Measurements from ENCODE around the gene DOK6. TPM values are rescaled to one million over a fixed set of nuclear protein-coding genes. Genes with fewer than 3 reads are reported as not detected.

The DOK6 gene
- total and polyA plus RNA-seq, 9 of the 15 experiments (the other 6 are each of a cell fraction or from before 2014, with no cell fraction given) = not detected

DNA sequence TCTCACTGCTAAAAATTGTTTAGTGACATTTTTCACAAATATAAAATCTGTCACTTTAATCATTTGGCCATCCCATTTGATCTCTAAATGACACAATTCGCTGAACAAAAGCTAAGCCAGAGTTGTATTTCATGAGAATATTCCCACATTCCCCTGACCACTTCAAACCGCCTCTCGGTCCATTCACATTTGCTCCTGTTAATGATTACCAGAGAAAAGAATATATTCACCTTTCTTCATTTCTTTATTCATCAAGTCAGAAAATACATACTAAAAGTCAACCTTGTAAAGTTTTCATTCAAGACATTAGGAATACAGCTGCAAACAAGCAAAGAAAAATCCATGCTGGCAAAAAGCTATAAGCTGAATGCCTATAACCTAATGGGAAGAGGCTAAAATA, 225.5 kb downstream of the DOK6 start:
- H3K4me2 ChIP-seq (ENCODE audit: insufficient read depth, low read length) = no peak overlapping the region
- H3K36me3 ChIP-seq (ENCODE audit: control insufficient read depth, insufficient read depth, low read length) = no peaks in the 10 kb centered on the region
- no peak overlapping the region for H3K4me3 ChIP-seq
- no peaks in the 10 kb centered on the region for H3K4me1 ChIP-seq (replicated peaks in 1 of 2; ENCODE audit: control insufficient read depth in 2 of 2, insufficient read depth in 2 of 2, low read length in 2 of 2)
- H3K27me3 ChIP-seq (ENCODE audit: control insufficient read depth in 2 of 2, insufficient read depth in 2 of 2, low read length in 2 of 2) = no peaks in the 10 kb centered on the region
- 7% methylated on average over 3 of the region's 3 CpGs for WGBS (ENCODE audit: insufficient coverage, low coverage, missing lambda C conversion rate)
- no peaks in the 10 kb centered on the region for H3K9me1 ChIP-seq (ENCODE audit: control insufficient read depth, insufficient read depth, low read length)
- no peaks in the 10 kb centered on the region for H3K9me3 ChIP-seq (replicated peaks; ENCODE audit: control insufficient read depth, insufficient read depth, low read depth, low read length)
- no peak overlapping the region for H3K9ac ChIP-seq (ENCODE audit: insufficient read depth in 1 of 2, low read depth in 2 of 2, low read length in 2 of 2)
- H3K79me2 ChIP-seq (ENCODE audit: control insufficient read depth, insufficient read depth, low read length) = no peaks in the 10 kb centered on the region
- ATAC-seq (no peak), DNase-seq (ENCODE audit: extremely low read depth in 1 of 4, low spot score in 3 of 4) (no peak), FAIRE-seq (no peak)
- POLR2A ChIA-PET = no interaction called here
- BruUV-seq (replicated peaks) = no TSS peak
- no peak for TF ChIP-seq ZNF696 (CRISPR knock-in tag; conservative IDR thresholded peaks at IDR 0.05)
- no peak for TF ChIP-seq NFATC3 (IDR thresholded peaks at IDR 0.05)
- TF ChIP-seq SAFB (IDR thresholded peaks at IDR 0.05; ENCODE audit: borderline replicate concordance, low read depth, low read length) = no peak
- TF ChIP-seq, protein P1, sequence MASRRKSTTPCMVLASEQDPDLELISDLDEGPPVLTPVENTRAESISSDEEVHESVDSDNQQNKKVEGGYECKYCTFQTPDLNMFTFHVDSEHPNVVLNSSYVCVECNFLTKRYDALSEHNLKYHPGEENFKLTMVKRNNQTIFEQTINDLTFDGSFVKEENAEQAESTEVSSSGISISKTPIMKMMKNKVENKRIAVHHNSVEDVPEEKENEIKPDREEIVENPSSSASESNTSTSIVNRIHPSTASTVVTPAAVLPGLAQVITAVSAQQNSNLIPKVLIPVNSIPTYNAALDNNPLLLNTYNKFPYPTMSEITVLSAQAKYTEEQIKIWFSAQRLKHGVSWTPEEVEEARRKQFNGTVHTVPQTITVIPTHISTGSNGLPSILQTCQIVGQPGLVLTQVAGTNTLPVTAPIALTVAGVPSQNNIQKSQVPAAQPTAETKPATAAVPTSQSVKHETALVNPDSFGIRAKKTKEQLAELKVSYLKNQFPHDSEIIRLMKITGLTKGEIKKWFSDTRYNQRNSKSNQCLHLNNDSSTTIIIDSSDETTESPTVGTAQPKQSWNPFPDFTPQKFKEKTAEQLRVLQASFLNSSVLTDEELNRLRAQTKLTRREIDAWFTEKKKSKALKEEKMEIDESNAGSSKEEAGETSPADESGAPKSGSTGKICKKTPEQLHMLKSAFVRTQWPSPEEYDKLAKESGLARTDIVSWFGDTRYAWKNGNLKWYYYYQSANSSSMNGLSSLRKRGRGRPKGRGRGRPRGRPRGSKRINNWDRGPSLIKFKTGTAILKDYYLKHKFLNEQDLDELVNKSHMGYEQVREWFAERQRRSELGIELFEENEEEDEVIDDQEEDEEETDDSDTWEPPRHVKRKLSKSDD (conservative IDR thresholded peaks at IDR 0.05; ENCODE audit: low read length) = no peak
- no peak for TF ChIP-seq ZNF197 (CRISPR knock-in tag; IDR thresholded peaks at IDR 0.05; ENCODE audit: low read depth)
- TF ChIP-seq, protein P2, sequence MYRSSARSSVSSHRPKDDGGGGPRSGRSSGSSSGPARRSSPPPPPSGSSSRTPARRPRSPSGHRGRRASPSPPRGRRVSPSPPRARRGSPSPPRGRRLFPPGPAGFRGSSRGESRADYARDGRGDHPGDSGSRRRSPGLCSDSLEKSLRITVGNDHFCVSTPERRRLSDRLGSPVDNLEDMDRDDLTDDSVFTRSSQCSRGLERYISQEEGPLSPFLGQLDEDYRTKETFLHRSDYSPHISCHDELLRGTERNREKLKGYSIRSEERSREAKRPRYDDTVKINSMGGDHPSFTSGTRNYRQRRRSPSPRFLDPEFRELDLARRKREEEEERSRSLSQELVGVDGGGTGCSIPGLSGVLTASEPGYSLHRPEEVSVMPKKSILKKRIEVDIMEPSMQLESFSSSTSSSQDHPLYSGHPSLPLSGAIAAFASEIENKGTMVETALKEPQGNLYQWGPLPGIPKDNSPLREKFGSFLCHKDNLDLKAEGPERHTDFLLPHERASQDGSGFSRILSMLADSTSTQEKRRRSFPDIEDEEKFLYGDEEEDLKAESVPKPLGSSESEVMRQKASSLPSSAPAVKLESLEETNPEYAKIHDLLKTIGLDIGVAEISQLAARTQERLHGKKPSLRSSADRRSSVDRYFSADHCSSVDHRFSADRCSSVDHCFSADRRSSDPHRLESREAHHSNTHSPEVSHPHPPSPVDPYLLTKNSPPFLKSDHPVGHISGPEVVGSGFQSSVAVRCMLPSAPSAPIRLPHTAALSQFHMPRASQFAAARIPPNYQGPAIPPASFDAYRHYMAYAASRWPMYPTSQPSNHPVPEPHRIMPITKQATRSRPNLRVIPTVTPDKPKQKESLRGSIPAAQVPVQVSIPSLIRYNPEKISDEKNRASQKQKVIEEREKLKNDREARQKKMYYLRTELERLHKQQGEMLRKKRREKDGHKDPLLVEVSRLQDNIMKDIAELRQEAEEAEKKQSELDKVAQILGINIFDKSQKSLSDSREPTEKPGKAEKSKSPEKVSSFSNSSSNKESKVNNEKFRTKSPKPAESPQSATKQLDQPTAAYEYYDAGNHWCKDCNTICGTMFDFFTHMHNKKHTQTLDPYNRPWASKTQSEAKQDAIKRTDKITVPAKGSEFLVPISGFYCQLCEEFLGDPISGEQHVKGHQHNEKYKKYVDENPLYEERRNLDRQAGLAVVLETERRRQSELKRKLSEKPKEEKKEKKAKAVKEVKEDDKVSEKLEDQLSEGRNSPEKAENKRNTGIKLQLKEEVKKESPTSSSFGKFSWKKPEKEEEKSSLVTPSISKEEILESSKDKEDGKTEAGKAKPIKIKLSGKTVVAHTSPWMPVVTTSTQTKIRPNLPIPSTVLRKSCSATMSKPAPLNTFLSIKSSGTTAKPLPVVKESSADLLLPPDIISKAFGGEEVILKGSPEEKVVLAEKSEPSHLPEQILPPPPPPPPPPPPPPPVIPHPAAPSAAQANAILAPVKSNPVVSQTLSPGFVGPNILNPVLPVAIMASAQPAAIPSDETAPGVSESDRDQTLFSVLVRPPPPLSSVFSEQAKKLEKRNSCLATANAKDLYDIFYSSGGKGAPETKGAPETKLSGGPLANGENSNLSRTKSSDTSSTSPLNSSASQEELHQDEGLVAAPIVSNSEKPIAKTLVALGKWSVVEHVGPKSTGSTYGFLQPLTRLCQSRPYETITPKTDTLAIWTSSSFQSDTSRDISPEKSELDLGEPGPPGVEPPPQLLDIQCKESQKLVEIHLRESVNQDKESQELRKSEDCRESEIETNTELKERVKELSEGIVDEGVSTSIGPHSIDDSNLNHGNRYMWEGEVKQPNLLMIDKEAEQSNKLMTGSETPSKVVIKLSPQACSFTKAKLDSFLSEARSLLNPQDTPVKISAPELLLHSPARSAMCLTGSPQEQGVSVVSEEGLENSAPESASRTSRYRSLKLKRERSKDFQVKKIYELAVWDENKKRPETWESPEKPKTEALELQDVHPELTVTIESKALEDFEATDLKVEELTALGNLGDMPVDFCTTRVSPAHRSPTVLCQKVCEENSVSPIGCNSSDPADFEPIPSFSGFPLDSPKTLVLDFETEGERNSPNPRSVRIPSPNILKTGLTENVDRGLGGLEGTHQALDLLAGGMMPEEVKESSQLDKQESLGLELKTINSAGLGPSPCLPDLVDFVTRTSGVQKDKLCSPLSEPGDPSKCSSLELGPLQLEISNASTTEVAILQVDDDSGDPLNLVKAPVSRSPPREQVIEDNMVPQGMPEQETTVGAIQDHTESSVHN (IDR thresholded peaks at IDR 0.05; ENCODE audit: borderline replicate concordance in 1 of 2, low read depth in 1 of 2) = no peak
- TF ChIP-seq NFE2L1 (tag; IDR thresholded peaks at IDR 0.05; ENCODE audit: borderline replicate concordance, low read depth) = no peak
- no peak for TF ChIP-seq ZNF707 (CRISPR knock-in tag; conservative IDR thresholded peaks at IDR 0.05)
- TF ChIP-seq GATA2 (CRISPR knock-in tag; IDR thresholded peaks at IDR 0.05) = no peak
- no peak for TF ChIP-seq LARP7 (IDR thresholded peaks at IDR 0.05)
- TF ChIP-seq ZNF354B (CRISPR knock-in tag; IDR thresholded peaks at IDR 0.05) = no peak
- TF ChIP-seq SAP30 (IDR thresholded peaks at IDR 0.05; ENCODE audit: borderline replicate concordance, insufficient read depth, low read depth, low read length, poor library complexity, severe bottlenecking) = no peak
- no peak for TF ChIP-seq BRD9 (IDR thresholded peaks at IDR 0.05; ENCODE audit: low read depth, partially characterized antibody)
- no peak for TF ChIP-seq NFRKB (IDR thresholded peaks at IDR 0.05; ENCODE audit: low read depth)
- intact Hi-C loops (cut with micrococcal nuclease) = no loop called here
- in situ Hi-C loops (cut with MboI) = no loop called here
- CTCF ChIA-PET (ENCODE audit: low intra/inter-chr PET ratio) = no interaction called here
- no peak overlapping the region for H2AFZ ChIP-seq (ENCODE audit: low read depth, low read length)
- no peaks in the 10 kb centered on the region for H4K20me1 ChIP-seq (replicated peaks; ENCODE audit: control insufficient read depth, insufficient read depth, low read length)
- no peak overlapping the region for H3K27ac ChIP-seq (ENCODE audit: extremely low read depth, low read depth, low read length)
